Measurements from ENCODE around the gene KCNH6.

KCNH6 gene

GRCh38 chr17:63533433-63534077 is 10.4 kb downstream of the KCNH6 start:
- no peak for DNase-seq (ENCODE audit: low read depth)

- DNase-seq (ENCODE audit: low read depth) = no peak
These were observed 11.0 kb downstream of the KCNH6 start for GRCh38 chr17:63534078-63534570.

- DNase-seq (ENCODE audit: low read depth) = no peak
These were observed 11.8 kb downstream of the KCNH6 start for GRCh38 chr17:63534816-63535455.

GRCh38 chr17:63535640-63536039 is 12.5 kb downstream of the KCNH6 start:
- DNase-seq (ENCODE audit: low read depth) = no peak

- DNase-seq (ENCODE audit: low read depth) = no peak
These were observed 13.8 kb downstream of the KCNH6 start for GRCh38 chr17:63537001-63537400.

- no peak for DNase-seq (ENCODE audit: low read depth)
These were observed 15.0 kb downstream of the KCNH6 start for GRCh38 chr17:63537991-63538692.

GRCh38 chr17:63538693-63539595 is 15.8 kb downstream of the KCNH6 start:
- no peak for DNase-seq (ENCODE audit: low read depth)

GRCh38 chr17:63540590-63540989 is 17.4 kb downstream of the KCNH6 start:
- no peak for DNase-seq (ENCODE audit: low read depth)

- DNase-seq (ENCODE audit: low read depth) = no peak
These were observed 19.0 kb downstream of the KCNH6 start for GRCh38 chr17:63542218-63542545.

GRCh38 chr17:63542942-63543821 is 20.0 kb downstream of the KCNH6 start:
- DNase-seq (ENCODE audit: low read depth) = no peak

GRCh38 chr17:63543822-63544420 is 20.8 kb downstream of the KCNH6 start:
- DNase-seq (ENCODE audit: low read depth) = no peak

GRCh38 chr17:63544467-63545301 is 21.5 kb downstream of the KCNH6 start:
- DNase-seq (ENCODE audit: low read depth) = no peak

- DNase-seq (ENCODE audit: low read depth) = no peak
These were observed 23.3 kb downstream of the KCNH6 start for GRCh38 chr17:63546308-63547082.

GRCh38 chr17:63547083-63547523 is 23.9 kb downstream of the KCNH6 start:
- no peak for DNase-seq (ENCODE audit: low read depth)

GRCh38 chr17:63549289-63549945 is 26.3 kb downstream of the KCNH6 start:
- no peak for DNase-seq (ENCODE audit: low read depth)

- peak; percentile 99 for DNase-seq (ENCODE audit: low read depth)
These were observed 27.0 kb downstream of the KCNH6 start, which contains the start of gene DCAF7 for GRCh38 chr17:63549946-63550816. Gene DCAF7 (plus strand): TSS chr17:63550477. CDS start chr17:63550678, 201 bp downstream.
